Measurements from ENCODE around the gene SKIDA1. TPM values are rescaled to one million over a fixed set of nuclear protein-coding genes. Genes with fewer than 3 reads are reported as not detected.

SKIDA1 gene
- total RNA-seq, 1 donor from 2014 or later, result 3.6 TPM

Small RNA genes lying within 50 kb of the gene (microRNA-seq; reads per million reads assigned to microRNA genes)
- not detected for gene MIR1915 (ENCODE audit: borderline number of aligned reads)

Other genes starting within 250 kb of the SKIDA1 start
- gene MLLT10, start 8.6 kb upstream of the SKIDA1 start, total RNA-seq, result 26.1 TPM

Data from left ventricle myocardium superior (tissue), 1 donor.